ENCODE data around the gene DGCR8.
"Not testable (repeated sequence)": the region's sequence is repeated elsewhere in the genome, so short reads cannot be mapped to it uniquely, and the experiment has no call there.

Gene DGCR8

DNA sequence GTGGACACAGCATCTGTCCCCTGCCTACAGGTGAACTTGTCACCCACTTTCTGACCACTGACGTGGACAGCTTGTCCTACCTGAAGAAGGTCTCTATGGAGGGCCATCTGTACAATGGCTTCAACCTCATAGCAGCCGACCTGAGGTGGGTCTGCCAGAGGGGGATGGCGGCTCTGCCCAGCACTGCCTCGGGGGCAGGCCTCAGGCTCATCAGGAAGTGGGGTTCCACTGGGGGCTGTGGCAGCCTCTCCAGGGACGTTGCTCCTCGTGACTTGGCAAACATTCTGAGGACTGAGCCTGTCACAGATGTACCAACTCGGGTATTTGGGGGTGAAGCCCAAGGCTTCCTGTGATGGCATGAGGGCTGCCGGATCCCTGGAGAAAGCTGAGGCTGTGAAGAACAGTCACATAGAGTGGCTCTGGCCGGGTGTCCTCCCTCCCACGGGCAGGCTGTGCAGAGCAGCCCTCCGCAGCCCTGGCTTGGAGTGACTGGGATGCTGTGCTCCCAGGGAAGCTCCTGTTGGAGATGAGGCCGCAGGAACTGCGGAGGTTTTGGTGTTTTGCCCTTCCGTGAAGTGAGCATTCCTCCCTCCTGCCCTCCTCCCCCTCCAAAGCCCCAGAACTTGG, 26.5 kb upstream of the DGCR8 start:
- no peak for DNase-seq

DNA sequence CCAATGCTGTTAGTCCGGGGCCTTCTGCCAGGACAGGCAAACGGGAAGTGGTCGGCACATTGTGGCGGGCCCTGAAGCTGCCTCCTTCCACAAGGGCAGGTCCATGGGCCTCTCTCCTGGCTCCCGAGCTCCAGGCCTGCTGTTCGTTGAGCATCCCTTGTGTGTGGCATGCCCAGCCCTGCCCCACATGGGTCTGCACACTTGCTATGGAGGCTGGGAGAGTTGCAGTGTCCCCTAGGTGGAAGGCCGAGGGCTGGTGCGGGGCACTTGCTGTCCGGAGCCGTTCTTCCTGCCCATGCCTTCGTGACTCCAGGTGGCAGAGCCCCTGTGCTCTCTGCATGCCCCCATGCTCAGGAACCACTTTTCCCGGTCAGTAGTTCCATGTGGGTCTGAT, 26.0 kb upstream of the DGCR8 start:
- DNase-seq, result no peak

DNA sequence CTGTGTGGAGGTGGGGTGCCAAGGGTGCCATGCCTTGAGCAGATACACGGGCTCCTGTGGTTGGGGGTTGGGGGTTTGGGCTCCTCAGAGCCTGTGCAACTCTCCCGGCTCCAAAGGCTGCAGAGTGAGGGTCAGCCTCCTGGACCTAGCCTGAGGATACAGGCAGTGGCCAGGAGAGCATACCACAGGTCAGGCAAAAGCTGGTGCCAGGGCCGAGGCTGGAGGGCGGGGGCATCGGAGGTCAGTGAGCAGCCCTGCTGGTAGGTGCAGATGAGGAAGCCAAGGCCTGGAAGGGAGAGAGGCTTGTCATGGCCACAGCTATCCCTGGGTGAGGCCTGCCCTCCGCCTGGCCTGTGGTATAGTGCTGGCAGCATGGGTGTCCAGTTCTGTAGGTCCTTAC, 25.6 kb upstream of the DGCR8 start:
- no peak for DNase-seq

DNA sequence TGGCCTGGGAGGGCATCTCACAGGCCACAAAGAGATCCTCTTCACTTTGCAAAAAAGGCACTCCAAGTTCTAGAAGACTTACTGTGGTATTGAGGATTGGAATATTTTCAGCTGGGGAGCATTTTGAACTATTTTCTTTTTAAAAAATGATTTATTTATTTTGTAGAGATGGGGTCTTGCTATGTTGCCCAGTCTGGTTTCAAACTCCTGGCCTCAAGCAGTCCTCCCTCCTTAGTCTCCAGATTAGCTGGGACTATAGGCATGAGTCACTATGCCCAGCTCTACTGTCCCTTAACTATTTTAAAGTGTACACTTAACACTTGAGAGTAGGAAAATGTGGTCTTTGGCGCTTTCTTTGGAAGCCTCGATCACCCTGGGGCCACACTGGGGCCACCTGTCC, 24.9 kb upstream of the DGCR8 start:
- no peak for DNase-seq

DNA sequence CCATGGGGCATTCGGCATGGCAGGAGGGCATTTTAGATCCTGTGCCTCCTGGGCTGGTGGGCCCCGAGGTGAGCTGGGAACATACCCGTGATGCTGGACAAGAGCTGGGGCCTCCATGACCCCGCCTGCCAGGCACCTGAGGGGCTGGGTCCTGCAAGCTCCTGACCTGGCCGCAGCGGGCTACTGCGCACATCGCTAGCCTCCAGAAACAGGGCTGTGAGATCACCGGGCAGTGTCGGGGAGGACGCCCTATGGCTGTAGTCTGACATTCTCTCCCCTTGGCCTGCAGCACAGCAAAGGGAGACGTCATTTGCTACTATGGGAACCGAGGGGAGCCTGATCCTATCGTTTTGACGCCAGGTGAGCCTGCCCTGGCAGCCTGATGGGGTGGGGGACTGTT, 24.4 kb upstream of the DGCR8 start:
- DNase-seq, result no peak

DNA sequence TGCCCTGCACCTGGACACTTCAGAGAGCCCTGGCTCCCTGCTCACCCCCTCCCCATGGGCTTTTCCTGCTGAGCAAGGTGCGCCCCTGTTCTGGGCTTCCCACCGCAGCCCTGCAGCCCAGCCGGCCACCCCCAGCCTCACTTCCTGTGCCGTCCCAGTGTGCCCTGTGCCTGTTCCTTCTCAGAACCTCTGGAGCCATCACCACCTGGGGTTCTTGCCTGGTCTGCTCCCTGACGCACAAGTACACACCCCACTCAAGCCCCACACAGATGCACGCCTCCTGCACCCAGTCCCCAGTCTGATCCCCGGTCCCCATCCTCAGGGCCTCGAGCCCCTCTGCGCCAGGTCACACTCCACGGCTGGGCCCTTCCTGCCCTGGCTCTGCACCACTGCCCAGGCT, 23.9 kb upstream of the DGCR8 start:
- DNase-seq, result no peak

DNA sequence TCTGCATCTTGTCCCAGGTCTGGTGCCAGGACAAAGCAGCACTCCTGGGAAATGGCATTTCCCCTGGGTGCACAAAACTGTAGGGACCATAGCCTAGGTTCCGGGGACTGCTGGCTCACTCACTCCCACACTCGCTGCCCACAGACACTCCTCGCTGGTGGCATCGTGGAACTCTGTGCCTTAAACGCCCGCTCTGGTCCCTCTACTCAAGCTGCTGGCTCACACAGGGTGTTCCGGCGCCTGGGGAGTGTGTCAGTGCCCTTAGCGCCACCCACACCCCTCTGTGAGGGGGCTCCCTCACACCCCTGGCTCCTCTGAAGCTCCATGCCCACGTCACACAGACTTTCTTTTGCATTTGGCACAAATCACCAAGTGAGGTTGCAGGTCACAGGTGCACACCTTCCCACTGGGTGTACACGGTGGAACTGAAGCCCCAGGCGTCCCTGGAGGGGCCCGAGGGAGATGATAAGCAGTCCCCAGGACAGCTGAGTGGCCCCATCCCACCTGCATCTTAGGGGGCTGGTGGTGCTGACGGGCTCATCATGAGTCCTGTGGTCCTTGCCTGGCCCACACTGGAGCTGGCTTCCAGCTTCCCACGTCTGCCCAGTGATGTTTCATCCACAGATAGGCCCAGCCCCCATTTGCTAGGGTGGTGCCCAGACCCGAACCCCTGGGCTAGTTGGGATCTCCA, 23.2 kb upstream of the DGCR8 start:
- DNase-seq, result no peak

DNA sequence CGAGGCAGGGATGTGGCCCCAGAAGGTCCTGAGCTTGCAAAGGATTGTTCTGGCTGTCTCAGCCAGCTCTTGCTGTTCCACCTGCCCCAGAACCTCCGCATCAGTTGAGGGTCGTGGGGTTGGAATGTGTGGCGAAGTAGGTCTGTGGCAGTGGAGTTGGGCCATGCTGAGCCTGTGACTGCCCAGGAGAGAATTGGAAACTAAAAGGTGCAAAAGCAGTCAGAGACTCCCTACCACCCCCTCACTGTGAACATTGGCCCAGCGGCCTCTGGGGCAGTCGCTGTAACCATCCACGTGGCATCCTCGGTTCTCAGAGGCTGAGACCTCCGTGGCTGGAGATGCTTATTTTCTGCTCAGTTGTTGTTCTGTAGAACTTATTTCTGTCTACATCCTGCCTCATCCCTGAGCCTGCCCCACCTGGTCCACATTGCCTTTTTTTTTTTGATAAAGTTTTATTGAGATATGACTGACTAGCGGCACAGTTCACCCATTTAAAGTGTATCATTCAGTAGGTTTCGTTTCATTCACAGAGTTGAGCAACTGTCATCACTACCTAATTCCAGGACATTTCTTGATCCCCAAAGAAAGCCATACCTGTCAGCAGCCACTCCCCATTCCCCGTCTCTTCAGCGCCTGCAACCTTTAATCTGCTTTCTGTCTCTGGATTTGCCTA, 22.3 kb upstream of the DGCR8 start:
- DNase-seq, result no peak

DNA sequence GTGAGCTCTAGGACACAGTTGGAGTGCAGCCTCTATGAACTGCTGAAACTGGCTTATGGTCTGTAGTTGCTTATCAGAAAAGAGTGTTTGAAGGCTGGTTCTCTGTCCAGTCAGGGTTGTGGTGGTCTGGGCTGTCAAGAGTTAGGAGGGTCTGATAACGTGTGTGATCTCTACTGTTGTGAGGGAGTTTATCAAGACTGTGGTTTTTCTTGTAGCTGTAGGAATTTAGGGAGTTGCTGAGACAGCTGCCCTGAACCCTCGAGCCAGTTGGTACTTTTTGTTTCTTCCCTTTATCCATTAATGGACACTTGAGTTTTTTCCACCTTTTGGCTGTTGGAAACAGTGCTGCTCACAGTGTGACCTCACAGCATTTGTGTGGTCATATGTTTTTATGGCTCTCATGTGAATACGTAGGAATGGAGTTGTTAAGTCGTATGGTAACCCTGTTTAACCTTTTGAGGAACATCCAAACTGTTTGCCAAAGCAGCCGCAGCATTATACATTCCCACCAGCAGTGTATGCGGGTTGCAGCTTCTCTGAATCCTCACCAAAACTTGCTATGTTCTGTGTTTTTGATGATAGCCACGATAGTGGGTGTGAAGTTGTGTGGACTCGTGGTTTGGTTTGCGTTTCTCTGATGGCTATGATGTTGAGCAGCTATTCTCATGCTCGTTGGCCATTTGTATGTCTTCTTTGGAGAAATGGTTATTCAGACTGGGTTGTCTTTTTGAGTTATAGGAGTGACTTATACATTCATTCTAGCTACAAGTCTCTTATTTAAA, 20.9 kb upstream of the DGCR8 start:
- DNase-seq, result no peak

DNA sequence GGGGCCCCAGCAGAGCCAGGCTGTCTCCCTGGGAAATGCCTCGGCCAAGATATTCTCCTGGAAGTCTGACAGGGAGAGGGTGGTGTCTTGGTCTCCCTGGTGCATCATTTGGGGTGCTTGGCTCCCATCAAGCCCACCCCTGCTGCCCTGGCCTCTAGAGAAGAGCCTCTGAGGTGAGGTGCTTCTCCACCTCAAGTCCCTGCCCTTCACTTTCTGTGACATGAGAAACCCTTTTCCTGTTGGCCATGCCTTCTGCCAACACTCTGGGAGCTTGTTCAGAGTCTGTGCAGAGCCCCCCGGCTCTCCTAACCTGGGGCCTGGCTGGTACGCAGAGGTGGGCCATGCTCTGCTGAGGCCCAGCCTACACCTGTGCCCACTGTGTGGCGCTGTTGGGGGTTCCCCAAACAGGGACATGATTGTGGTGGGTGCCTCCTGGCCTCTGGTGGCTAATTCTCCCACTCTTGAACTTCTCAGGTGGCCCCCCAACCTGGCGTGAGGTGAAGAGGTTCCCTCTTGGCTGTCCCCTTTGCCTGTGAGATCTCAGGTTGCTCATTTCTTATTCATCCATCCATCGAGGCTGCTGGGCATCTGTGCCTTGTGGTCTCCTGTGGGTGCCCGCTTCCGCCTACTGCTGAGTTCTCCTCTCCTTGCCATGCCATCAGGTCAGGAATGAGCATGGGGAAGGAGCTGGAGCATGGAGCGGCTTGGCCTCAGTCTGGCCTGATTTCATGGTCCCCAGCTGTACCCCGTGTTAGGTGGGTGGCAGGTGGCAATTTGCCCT, 19.2 kb upstream of the DGCR8 start:
- DNase-seq, result no peak

DNA sequence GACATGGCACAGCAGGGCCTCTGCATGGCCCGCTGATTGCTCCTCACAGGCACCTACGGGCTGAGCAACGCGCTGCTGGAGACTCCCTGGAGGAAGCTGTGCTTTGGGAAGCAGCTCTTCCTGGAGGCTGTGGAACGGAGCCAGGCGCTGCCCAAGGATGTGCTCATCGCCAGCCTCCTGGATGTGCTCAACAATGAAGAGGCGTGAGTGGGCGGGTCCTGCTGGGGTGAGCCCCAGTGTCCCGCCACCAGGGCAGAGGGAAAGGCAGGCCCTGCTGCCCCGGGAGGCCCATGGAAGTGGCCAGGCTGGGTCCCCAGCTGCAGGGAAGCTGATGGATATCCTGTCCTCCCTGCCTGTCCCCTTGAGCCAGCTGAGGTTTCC, 18.6 kb upstream of the DGCR8 start:
- DNase-seq, result no peak

DNA sequence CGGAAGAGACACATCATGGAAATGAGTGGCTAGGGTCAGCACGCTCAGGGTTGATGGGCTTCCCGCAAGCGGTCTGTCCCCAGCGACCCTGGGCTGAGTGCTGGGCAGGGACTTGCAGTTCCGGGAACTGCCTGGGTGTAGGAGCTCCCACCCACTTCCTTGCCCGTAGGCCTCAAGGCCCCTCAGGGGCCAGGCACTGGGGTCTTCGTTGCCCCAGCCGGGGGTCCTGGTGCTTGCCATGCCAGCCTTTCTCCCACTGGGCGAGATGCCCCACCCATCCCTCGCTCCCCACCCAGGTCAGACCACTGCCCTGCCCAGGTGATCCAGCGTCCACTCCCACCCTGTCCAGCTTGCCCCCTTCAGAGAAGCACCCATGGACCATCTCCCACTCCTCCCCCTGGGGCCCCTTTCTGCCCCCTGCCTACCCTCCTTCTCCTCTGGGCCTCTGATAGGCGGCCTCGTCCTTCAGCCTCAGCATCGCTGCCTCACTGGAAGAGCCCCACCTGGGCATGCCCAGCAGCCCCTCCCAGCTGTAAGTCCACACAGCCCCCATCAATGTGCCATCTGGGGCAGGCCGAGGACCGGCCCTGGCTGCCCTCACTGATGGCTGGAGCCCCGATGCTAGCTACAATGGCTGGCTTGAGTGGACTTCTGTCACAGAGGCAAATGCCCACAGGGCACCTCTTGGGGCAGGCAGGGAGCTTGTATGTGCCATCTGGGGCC, 17.8 kb upstream of the DGCR8 start:
- no peak for DNase-seq

DNA sequence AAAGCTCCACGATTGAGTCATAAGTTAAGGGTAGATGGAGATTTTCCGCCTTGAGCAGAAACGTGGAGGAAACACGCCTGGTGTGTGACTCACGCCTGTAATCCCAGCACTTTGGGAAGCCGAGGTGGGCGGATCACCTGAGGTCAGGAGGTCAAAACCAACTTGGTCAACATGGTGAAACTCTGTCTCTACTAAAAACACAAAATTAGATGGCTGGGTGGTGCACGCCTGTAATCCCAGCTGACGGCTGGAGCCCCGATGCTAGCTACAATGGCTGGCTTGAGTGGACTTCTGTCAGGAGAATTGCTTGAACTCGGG, 17.3 kb upstream of the DGCR8 start:
- no peak for DNase-seq

DNA sequence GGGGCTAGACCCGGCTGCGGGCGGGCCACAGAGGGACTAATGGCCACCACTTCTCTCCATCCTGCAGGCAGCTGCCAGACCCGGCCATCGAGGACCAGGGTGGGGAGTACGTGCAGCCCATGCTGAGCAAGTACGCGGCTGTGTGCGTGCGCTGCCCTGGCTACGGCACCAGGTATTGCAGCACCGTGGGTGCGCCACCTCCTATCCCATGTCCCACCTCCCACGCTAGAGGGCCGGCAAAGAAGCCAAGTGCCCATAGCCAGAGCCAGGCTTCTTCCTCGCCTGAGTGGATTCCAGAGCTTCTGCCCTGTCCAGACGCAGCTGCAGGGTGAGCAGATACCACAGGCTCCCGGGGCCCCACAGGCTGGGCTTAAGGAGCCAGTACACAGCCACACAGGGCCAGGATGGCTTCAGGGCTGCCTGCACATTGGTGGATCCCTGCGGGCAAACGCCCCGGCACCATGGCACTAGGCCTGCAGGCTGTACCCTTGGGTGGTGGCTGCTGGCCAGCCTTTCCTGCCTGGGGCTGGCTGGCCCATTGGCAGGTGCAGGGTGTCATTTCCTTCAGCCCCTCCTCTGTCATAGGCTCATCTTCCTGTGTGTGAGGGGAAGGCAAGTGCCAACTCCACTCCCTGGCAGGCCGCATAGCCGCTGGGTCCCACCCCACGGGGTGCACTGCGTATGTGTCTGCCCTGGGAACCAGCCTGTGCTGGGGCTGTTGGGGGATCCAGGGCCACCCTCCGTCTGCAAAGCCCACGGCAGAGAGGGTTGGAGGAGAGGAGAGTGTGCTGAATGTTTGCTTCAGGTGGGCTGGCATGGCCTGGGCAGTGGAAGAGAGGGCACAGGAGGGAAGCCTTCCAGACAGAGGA, 16.5 kb upstream of the DGCR8 start:
- no peak for DNase-seq

DNA sequence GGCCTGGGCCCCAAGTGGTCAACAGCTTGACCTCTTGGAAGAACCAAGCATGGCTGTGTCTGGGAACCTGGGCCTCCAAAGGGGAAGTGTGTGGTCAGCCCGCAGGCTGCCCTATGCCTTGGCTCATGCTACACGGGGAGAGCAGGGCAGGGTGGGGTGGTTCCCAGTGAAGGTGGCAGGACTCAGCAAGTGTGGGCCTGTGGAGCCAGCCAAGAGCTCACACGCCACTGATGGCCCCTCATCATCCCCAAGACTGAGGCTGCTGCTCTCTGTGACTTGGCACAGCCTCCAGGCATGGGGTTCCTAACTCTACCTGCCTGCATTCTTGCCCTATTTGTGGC, 15.9 kb upstream of the DGCR8 start:
- no peak for DNase-seq

DNA sequence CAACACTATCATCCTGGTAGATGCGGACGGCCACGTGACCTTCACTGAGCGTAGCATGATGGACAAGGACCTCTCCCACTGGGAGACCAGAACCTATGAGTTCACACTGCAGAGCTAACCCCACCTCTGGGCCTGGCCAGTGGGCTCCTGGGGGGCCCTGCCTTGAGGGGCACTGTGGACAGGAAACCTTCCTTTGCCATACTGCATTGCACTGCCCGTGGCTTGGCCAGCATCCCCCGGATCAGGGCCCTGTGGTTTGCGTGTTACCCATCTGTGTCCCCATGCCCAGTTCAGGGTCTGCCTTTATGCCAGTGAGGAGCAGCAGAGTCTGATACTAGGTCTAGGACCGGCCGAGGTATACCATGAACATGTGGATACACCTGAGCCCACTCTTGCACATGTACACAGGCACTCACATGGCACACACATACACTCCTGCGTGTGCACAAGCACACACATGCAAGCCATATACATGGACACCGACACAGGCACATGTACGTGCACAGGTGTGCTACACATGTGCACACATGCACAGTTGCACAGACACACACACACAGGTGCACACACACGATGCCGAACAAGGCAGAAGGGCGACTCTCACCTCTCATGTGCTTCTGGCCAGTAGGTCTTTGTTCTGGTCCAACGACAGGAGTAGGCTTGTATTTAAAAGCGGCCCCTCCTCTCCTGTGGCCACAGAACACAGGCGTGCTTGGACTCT, 15.3 kb upstream of the DGCR8 start:
- DNase-seq, result no peak

DNA sequence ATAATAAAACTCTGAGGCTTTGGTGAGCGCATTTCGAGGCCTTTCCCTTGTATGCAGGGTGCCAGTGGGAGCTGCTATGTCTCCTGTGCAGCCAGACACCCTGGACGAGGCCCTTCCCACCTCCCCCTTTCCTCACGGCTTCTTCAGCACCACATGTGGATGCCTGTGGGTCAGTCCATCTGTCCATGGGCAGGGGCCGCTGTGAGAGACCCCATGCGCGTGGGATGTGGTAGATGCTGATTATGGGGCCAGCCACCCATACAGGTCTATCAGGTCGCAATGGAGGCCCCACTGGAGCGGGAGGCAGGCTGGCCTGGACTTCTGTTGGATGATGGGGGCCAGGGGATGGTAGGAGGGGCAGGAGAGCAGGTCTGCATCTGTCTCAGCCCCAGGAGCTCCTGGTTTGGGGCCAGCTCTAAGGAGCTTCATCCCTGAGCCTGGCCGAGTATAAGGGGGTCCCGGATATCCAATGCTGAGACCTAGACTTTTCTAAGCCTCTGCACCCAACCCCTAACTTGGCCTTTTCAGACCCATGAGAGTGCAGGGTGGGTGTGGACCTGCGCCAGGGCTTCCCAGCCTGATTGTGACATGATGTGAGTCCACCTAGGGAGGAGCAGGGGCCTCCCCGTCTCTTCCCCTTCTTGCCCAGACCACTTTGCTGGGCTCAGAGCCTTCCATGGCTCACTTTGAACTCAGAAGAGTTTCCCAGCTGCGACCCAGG, 14.0 kb upstream of the DGCR8 start:
- DNase-seq, result no peak

DNA sequence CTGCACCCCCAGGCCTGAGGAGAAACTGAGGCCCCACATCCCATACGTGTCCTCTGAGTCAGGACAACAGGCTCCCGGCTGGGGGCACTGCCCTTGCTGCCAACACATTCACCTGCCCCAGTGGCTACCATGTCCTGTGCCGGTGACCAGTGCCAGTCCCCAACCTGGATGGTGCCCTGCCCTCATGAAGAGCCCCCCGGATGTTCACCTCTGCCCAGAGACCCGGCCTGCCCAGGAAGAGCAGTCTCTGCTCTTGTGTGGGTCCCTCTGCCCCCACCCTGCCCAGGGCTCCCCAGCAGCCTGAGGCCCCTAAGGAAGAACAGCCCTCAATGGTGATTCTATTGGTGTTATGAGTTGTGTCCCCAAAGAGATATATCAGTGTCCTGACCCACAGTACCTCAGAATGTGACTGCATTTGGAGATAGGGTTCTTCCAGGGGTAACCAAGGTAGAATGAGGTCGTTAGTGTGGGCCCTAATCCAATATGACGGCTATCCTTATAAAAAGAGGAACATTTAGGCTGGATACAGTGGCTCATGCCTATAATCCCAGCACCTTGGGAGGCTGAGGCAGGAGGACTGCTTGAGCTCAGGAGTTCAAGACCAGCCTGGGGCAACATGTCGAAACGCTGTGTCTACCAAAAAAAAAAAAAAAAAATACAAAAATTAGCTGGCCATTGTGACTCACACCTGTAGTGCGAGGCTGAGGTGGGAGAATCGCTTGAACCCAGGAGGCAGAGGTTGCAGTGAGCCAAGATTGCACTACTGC, 13.2 kb upstream of the DGCR8 start:
- no peak for DNase-seq

DNA sequence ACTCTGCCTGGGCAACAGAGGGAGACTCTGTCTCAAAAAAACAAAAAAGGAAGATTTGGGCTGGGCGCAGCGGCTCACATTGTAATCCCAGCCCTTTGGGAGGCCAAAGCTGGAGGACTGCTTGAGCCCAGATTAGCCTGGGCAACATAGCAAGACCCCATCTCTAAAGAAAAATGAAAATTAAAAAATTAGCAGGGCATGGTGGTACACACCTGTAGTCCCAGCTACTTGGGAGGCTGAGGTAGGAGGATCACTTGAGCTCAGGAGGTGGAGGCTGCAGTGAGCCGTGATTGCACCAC, 12.7 kb upstream of the DGCR8 start:
- not testable (repeated sequence) for DNase-seq

DNA sequence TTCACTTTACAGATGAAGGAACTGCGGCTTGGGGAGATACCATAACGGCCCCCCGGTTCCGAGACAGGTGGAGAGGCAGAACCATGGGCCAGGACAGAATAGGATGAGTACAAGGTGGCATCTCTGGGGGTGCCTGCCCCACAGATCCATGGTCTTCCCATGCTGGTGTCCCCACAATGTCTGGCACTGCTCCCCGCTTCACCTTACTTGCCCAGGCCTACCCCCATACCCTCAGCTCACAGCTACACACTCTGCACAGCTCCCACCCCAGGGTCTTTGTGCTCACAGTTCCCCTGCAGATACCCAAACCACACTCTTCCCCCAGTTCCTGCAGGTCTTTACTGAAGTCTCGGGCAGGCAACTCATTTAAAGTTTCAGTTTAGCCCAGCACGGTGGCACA, 11.4 kb upstream of the DGCR8 start:
- no peak for DNase-seq

Data from stimulated activated CD4-positive, alpha-beta T cell treated with anti-CD3 and anti-CD28 coated beads, Interleukin-4, amount 100 ng/mL, for 24 hours (primary cell).